MM.1S (cell line): ENCODE data around the gene SAC3D1.

Experiments used
- DNase-seq: peaks from one replicate; pipeline ENCODE4 v3.0.0-alpha.2; 2015
- H2AFZ ChIP-seq: fragments of 300-600 bp; sonication (generic); 2 replicates; pipeline ENCODE4 v1.6.0; 2016; ENCODE audit warnings: antibody characterized with exemption, low read length
- H3F3A ChIP-seq: fragments of 300-600 bp; sonication (generic); 2 replicates; pipeline ENCODE4 v1.6.1; 2016; ENCODE audit warnings: mild to moderate bottlenecking, antibody characterized with exemption, low read length, moderate library complexity, mixed read lengths; ENCODE audit not compliant: insufficient read depth
- H3K27ac ChIP-seq: fragments of 300-600 bp; sonication (generic); 2 replicates; pipeline ENCODE4 v1.5.1; 2016; ENCODE audit warnings: mild to moderate bottlenecking, low read length
- H3K27me3 ChIP-seq: fragments of 300-600 bp; sonication (generic); replicated peaks from 2 replicates; pipeline ENCODE4 v1.6.0; 2016; ENCODE audit warnings: low read length; ENCODE audit not compliant: insufficient read depth
- H3K36me3 ChIP-seq: fragments of 300-600 bp; sonication (generic); replicated peaks from 2 replicates; pipeline ENCODE4 v1.6.1; 2016; ENCODE audit warnings: mild to moderate bottlenecking, low read length, mixed read lengths; ENCODE audit not compliant: insufficient read depth
- H3K4me1 ChIP-seq: fragments of 300-600 bp; sonication (generic); 2 replicates; pipeline ENCODE4 v1.6.1; 2016; ENCODE audit warnings: low read length, mixed read lengths
- H3K4me2 ChIP-seq: fragments of 300-600 bp; sonication (generic); 2 replicates; pipeline ENCODE4 v1.6.0; 2016; ENCODE audit warnings: low read depth, low read length
- H3K4me3 ChIP-seq: fragments of 300-600 bp; sonication (generic); 2 replicates; pipeline ENCODE4 v1.5.1; 2016; ENCODE audit warnings: low read length, mixed read lengths
- H3K79me2 ChIP-seq: fragments of 300-600 bp; sonication (generic); 2 replicates; pipeline ENCODE4 v1.6.1; 2016; ENCODE audit warnings: mixed run types, low read length, mixed read lengths
- H3K9ac ChIP-seq: fragments of 300-600 bp; sonication (generic); 2 replicates; pipeline ENCODE4 v1.6.1; 2016; ENCODE audit warnings: low read length, mixed read lengths
- H3K9me2 ChIP-seq: fragments of 300-600 bp; sonication (generic); replicated peaks from 2 replicates; pipeline ENCODE4 v1.6.1; 2016; ENCODE audit warnings: mild to moderate bottlenecking, low read length, mixed read lengths; ENCODE audit not compliant: insufficient read depth
- H3K9me3 ChIP-seq: fragments of 300-600 bp; sonication (generic); replicated peaks from 2 replicates; pipeline ENCODE4 v1.6.1; 2016; ENCODE audit warnings: mild to moderate bottlenecking, low read length, mixed read lengths; ENCODE audit not compliant: insufficient read depth
- H4K20me1 ChIP-seq: fragments of 300-600 bp; sonication (generic); 2 replicates; pipeline ENCODE4 v1.6.1; 2016; ENCODE audit warnings: mild to moderate bottlenecking, low read length, moderate library complexity, mixed read lengths; ENCODE audit not compliant: insufficient read depth
- EZH2 ChIP-seq: fragments of 300-600 bp; sonication (generic); optimal IDR thresholded peaks from 2 replicates; pipeline ENCODE3; 2017; ENCODE audit warnings: low read depth, mild to moderate bottlenecking, antibody characterized with exemption, low read length, mixed read lengths
- EZH2phosphoT487 ChIP-seq: fragments of 300-600 bp; sonication (generic); IDR thresholded peaks from 2 replicates; pipeline ENCODE4 v1.6.1; 2018; ENCODE audit warnings: antibody characterized with exemption, low read length
- TF ChIP-seq, protein P1 (sequence below): fragments of 300-600 bp; sonication (generic); IDR thresholded peaks from 2 replicates; pipeline ENCODE4 v1.5.1; 2016; ENCODE audit warnings: antibody characterized with exemption, low read length, mixed read lengths

The SAC3D1 gene

DNA sequence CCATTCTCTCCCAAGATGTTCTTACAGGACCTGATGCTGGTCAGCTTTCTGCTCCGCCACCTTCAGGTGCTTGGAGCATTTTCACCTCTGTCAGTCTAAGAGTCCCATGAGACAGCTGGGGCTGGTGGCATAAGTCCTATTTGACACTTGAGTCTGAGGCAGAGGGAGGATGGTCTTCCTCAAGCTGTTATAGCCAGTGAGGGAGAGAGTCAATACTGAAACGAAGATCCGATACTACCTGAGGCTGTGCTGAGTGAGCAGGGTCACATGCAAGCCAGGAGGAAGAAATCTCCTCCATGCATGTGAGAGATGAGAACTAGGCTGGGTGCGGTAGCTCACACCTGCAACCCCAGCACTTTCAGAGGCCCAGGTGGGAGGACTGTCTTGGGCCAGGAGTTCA is 48.6 kb downstream of the SAC3D1 start:
- H3F3A ChIP-seq, result peaks cover 48% of the 10 kb centered on the region
- no peaks in the 10 kb centered on the region for H3K27me3 ChIP-seq
- H3K36me3 ChIP-seq, result no peaks in the 10 kb centered on the region; the same call in 1 of the 2 replicates
- no peak overlapping the region for H2AFZ ChIP-seq
- no peaks in the 10 kb centered on the region for H3K9me3 ChIP-seq
- peak overlapping the region; percentile 30; the same call in 1 of the 2 replicates for H3K4me3 ChIP-seq
- H3K79me2 ChIP-seq, result peaks cover 34% of the 10 kb centered on the region
- H3K4me1 ChIP-seq, result peaks cover 52% of the 10 kb centered on the region
- peak overlapping the region; percentile 43 for H3K9ac ChIP-seq
- H3K27ac ChIP-seq, result peak overlapping the region; percentile 87
- no peak for TF ChIP-seq EZH2phosphoT487
- TF ChIP-seq EZH2, result no peak
- TF ChIP-seq, protein P1, sequence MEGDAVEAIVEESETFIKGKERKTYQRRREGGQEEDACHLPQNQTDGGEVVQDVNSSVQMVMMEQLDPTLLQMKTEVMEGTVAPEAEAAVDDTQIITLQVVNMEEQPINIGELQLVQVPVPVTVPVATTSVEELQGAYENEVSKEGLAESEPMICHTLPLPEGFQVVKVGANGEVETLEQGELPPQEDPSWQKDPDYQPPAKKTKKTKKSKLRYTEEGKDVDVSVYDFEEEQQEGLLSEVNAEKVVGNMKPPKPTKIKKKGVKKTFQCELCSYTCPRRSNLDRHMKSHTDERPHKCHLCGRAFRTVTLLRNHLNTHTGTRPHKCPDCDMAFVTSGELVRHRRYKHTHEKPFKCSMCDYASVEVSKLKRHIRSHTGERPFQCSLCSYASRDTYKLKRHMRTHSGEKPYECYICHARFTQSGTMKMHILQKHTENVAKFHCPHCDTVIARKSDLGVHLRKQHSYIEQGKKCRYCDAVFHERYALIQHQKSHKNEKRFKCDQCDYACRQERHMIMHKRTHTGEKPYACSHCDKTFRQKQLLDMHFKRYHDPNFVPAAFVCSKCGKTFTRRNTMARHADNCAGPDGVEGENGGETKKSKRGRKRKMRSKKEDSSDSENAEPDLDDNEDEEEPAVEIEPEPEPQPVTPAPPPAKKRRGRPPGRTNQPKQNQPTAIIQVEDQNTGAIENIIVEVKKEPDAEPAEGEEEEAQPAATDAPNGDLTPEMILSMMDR, result peak; percentile 51
- peak; percentile 97 for DNase-seq
- no peaks in the 10 kb centered on the region for H3K9me2 ChIP-seq
- H4K20me1 ChIP-seq, result no peaks in the 10 kb centered on the region
- H3K4me2 ChIP-seq, result peak overlapping the region; percentile 79

- Histone ChIP-seq H3K79me2 (peaks cover 24% of the 10 kb centered on the region), H3K27me3 (no peaks in the 10 kb centered on the region), H2AFZ (no peak overlapping the region), H4K20me1 (no peaks in the 10 kb centered on the region), H3K36me3 (no peaks in the 10 kb centered on the region; the same call in 1 of the 2 replicates), H3K4me1 (peaks cover 42% of the 10 kb centered on the region), H3K4me3 (no peak overlapping the region), H3F3A (peaks cover 53% of the 10 kb centered on the region), H3K27ac (peak overlapping the region; percentile 87), H3K9me2 (no peaks in the 10 kb centered on the region), H3K9ac (peak overlapping the region; percentile 32; the same call in 1 of the 2 replicates), H3K9me3 (no peaks in the 10 kb centered on the region), H3K4me2 (peak overlapping the region; percentile 39; the same call in 1 of the 2 replicates)
- TF ChIP-seq EZH2, result no peak
- peak; percentile 82 for DNase-seq
These were observed 49.6 kb downstream of the SAC3D1 start for GRCh38 chr11:65090628-65091027.
